Measurements from ENCODE around the gene ADAT2.

GRCh38 chr6:143390278-143390677 lies 60.2 kb downstream of the ADAT2 start:
- TF ChIP-seq CTCF (IDR thresholded peaks at IDR 0.05) (no peak), POLR2A (IDR thresholded peaks at IDR 0.05) (no peak)
